NCI-H510A treated with DMSO at 0.1 percent for 48 hours (cell line): Measurements from ENCODE around the gene ALS2CL.

Source experiments
- DNase-seq: peaks from one replicate; lab custom pipeline; 2025; lab: John Stamatoyannopoulos, UW

ALS2CL gene

DNA sequence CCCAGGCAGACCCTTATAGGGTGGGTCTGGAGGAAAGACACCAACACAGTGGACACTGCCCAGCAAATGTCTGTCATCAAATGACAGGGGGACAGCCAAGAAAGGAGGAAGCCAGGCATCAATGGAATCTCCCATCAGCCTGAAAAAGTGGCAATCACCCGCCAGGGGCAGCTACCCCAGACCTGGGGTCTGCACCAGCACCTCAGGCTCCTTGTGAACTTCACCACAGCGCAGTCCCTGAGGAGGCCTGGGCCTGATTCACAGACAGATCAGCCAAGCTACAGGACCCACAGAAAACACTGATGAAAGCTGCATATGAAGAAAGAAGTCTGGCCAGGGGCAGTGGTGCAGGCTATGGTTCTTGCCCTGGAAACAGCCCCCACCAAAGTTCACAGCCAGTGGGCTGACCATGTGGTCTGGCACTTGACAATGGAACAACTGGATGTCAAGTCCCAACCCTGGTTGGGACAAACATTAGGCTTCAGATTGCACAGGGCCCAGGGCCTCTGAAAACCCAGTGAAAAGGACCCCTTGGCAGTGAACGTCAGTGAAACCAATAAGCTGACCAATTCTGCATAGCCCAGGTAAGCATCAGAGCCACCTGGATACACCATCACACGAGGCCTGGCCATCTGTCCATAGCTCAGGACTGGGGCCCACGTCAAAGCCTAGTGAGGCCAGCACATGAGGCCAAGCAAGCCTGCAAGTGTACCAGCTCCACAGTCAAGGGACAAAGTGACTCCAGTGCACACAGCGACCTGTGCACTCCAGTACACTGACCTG, 29.1 kb downstream of the ALS2CL start:
- no peak for DNase-seq

DNA sequence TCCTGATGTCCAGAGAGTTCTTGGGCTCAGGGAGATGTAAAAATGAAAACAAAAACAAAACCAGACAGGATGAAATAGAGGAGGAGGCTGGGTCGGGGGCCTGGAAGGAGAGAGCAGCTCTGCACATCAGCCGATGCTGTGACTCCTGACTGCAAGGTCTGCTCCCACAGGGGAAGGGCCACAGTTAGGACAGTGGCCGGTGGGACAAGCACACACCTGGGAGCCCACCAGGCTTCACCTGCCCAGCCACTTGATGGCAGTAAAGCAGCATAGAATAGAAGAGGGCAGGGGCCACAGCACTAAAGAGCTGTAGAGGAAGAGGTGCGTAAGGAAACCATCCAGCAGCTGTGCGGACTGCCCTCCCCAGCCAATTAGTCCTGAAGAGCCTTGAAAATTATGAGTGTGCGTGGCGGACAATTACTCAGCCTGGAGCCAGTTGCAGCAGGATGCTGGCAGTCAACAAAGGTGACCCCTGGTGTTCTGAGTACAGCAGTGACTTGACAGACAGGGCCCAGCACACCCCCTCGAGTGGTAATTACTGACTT, 29.8 kb downstream of the ALS2CL start:
- peak; percentile 56 for DNase-seq

DNA sequence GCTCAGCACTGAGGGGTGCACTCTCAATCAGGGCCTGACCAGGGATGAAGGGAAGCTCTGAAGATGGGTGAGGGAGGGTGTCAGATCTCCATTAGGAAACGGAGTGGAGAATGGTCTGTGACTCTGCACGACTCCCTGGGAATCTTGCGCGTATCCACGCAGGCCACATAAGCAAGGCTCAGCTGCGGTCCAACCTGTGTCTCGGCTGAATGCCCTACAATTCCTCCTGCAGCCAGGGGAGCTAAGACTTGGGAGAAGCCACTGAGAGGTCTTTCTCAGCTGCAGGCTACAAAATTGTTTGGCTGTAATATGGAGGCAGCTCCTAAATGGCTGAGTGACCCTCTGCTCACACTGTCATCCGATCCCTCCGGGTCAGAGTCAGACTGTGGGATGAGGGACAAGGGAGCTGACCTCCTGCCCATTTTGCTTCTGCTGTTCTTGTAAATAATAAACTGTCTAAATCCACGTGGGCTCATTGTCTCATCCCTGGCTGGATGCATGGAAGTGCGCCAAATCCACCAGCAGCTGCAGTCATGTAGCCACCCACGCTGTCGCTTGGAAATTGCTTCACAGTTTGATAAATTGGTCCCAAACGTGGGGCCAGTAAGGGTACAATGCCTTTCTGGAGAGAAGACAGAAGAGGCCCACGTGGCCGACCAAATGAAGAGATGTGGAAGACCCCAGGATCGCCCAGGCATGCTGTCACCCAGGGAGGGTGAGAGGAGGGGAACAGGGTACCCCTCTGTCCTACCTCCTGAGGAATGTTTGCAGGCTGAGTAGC, 30.5 kb downstream of the ALS2CL start:
- no peak for DNase-seq

DNA sequence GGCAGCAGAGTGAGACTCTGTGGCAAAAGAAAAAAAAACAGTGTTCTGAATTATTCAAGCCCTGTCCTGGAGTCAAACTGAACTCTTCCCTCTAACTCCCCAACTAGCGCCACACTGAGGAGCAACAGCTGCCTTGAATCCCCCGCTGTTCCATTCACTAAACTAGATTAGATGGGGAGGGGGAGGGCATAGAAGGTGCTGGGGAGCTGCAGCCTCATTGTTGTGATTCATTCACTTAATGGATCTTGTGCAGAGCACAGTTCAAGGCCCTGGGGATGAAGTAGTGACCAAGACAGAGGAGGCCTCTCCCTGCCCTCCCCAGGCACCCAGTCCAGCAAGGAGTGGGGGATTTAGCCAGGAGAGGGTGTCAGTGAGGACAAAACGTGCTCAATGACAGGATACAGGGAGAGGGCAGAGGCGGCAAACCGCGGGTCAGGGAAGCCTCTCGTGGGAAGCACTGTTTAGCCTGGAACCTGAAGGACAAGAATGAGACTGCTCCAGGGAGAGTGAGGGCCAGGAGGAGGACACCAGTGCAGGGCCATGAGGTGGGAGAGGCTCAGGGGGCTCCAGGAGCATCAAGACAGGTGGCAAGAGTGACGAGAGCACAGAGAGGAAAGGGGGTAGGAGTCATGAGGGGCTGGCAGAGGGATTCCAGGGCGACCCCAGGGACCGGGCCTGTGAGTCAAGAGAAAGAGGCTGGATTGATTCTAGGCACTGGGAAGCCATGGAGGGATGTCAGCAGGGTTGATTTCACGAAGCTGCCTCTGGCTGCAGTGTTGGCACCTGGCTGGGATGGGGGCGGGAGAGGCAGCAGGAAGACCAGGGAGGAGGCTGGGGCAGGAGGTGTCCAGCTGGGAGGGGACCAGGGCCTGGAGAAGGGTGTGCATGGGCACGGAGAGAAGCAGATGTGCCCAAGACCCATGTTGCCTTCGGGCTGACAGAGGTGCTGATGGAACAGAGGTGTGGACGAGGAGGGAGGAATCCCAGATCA, 31.4 kb downstream of the ALS2CL start:
- DNase-seq = no peak

DNA sequence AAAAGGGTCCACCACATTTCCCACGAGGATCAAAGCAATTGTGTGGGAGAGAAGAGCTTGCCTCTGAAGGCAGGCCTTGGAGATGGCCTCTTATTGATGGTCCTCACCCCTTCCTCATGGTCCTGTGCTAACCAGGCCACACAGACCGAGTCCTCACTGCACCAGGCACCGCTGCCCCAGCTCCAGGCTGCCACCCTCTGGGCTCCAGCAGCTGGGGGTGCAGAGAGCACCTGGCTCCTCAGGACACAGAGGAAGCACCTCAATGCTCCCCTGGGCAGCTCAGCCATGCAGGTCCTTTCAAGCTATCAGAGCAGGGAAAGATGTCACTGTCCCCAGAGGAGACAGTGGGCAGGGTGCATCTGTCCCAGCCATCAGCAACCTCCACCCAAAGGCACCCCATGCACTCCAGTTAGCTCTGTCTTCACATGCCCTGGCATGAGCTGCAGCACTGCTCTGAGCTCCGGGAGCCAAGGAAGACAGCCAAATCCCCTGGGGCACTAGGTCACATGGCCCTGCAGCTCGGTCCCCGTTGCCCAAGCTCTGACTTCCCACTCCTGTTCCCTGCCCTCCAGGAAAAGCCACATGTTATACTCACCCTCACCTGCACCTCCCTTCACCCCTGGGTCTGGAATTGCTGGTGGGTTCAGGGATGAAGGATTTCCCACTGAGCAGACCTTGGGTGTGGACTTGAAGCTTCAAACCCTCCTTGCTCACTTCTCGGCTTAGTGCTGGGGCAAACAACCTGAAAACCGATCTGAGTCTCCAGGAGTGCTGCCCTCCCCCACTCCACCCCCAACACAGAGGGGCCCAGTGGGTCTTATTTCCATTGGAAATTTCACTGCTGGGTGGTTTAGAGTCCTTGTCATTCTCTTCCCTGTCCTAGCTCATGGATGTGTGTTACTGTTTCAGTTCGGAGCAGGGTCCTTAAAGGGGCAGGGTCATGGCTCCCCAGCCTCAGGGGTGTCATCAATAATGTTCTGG, 32.6 kb downstream of the ALS2CL start:
- no peak for DNase-seq

DNA sequence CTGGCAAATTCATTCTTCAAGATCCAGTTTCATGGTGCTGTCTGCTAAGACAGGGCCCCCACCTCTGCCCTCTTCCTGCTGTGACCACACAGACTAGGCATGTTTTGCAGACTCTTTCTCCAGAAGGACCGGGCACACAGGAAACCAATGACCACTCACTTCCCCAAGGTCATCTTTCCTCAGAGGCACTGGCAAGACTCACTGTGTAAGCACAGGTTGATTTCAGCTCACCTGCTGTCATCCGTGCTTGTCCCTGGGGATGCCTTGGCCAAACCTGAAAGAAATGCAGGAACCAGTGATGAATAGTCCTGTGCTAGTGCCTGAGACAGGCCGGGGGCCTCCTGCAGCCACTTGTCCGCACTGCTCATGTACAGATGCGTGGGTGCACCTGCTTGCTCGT, 33.5 kb downstream of the ALS2CL start:
- DNase-seq = no peak

DNA sequence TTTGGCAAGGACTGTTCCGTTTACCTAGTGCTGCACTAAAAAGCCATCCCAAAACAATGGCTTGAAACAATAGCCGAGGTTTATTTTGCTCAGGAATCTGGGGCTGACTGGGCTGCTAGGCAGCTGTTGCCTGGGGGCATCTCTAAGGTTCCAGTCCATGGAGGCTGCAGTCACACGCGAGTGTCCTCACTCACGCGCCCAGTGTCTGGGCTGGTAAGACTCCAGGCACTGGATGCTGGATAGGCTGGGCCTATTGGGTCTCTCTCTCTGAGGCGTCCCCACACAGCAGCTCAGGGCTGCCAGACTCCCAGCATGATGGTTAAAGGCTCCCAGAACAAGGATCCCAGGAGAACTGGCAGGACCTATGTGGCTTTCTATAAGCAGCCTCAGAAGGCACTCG, 34.2 kb downstream of the ALS2CL start:
- no peak for DNase-seq

DNA sequence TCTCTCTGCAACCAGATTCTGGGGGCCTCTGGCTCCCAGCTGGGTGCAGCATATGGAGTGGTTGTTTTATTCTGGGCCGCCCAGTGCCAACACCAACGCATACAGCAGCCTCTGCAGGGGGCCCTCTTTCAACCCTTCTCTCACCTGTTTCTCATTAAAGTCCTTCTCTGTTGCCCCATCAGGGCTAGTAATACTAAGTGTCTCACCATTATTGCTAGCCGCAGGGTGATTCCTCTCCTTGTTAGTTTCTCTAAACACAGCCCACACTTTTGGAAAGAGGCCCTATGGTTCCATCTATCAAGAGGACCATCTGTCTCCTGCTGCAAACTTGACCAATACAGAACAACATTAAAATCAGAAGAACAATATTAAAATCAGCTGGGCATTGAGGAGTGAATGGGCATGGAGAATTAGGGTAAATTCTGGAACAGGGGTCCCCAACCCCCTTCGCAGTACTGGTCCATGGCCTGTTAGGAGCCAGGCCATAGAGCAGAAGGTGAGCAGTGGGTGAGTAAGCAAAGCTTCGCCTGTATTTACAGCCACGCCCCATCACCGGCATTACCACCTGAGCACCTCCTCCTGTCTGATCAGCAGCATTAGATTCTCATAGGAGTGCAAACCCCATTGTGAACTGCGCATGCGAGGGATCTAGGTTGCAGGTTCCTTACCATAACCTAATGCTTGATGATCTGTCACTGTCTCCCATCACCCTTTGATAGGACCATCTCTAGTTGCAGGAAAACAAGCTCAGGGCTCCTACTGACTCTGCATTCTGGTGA, 36.5 kb downstream of the ALS2CL start:
- peak; percentile 39 for DNase-seq

DNA sequence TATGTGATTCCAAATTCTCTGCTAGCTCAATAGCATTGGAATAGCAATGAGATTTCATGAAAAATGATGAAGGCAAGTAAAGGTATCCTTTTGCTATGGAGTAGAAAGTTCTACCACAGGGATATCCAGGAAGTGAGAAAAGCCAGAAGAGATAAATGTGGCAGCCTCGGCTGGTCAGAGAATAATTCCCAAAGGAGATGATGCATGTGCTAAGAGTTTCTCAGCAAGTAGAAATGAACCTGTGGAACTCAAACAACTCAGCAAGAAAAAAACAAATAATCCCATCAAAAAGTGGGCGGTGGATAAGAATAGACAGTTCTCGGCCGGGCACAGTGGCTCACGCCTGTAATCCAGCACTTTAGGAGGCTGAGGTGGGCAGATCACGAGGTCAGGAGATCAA, 38.2 kb downstream of the ALS2CL start:
- no peak for DNase-seq

DNA sequence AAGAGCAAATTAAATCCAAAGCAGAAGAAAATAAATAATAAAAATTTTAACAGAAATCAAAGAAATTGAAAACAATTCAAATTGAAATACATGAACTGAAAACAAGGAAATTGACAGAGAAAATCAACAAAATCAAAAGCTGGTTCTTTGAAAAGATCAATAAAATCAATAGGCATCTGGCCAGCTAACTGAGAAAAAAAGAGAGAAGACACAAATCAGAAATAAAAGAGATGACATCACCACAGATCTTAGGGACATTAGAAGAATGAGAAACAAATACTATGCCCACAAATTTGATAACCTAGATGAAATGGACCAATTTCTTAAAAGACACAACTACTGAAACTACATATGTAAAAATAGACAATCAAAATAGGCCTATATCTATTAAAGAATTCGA, 42.4 kb downstream of the ALS2CL start:
- no peak for DNase-seq

DNA sequence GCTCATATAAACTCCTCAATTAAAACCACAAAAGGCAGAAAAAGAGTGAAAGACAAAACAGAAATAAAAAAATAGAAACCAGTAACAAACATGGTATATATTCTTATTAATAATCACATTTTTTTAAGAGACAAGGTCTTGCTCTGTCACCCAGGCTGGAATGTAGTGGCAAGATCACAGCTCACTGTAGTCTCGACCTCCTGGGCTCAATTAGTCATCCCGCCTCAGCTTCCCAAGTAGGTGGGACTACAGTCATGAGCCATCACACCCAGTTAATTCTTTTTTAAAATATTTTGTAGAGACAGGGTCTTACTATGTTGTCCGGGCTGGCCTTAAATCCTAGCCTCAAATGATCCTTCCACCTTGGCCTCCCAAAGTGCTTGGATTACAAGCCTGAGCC, 44.0 kb downstream of the ALS2CL start:
- no peak for DNase-seq

DNA sequence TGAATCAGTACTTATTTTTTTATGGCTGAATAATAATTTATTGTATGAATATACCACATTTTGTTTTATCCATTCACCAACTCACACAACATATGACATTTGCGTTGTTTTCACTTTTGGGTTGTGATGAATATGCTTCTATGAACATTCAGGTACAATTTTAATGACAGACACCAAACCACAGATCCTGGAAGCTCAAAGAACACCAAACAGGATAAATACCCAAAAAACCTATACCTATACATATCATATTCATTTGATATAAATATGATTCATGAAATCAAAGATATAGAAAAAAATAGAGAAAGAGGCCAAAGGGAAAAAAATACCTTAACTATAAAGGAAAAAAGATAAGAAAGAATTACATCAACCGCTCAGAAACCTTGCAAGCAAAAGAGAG, 45.4 kb downstream of the ALS2CL start:
- no peak for DNase-seq

DNA sequence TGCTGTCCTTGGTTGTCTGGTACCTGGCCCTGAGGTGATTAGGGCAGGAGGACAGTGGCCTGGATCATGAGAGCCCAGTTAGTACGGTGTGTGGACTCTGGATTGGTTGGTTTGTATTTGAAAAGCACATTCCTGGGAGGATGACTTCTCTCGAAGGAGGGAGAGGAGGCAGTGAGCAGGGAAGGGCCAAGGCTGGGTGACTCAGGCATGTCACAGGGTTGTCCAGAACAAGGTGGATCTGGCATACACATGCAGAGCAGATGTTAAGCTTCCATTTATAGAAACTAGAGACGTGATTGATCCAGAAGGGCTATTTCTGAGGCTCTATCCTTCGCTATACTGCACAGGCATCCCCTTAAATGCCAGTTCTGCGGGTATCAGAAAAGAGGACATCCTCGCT, 46.8 kb downstream of the ALS2CL start:
- no peak for DNase-seq

DNA sequence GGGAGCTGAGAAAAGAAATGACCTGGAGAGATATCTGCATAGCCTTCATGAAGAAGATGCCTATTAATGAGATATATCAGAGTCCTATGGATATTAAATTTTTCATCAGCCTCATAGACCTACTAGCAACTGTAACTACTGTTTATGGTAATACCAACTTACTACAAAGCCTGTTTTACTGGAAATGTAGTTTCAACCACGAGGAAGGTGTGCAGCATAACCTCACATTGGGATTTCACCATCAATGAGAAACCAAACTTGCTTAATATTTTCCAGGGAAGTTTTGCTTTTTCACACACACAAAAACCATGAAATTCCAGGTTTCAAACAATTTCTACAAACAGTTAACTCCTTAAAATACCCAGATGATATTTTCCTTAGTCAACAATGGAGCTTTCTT, 49.8 kb downstream of the ALS2CL start:
- DNase-seq = no peak

DNA sequence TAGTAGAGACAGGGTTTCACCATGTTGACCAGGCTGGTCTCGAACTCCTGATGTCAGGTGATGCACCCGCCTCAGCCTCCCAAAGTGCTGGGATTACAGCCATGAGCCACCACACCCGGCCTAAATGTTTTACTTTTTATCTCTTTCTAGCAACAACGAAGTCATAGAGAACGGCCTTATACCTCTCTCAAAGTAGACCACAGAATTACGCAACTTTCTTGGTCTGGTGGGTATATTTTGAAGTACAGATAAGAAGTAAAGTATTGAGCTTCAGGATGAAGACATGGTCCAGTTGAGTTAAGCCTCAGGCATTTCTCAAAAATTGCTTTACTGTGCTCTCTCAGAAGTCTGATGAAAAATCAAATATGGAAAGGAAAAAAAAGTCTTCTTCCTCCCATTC, 50.5 kb downstream of the ALS2CL start:
- no peak for DNase-seq

DNA sequence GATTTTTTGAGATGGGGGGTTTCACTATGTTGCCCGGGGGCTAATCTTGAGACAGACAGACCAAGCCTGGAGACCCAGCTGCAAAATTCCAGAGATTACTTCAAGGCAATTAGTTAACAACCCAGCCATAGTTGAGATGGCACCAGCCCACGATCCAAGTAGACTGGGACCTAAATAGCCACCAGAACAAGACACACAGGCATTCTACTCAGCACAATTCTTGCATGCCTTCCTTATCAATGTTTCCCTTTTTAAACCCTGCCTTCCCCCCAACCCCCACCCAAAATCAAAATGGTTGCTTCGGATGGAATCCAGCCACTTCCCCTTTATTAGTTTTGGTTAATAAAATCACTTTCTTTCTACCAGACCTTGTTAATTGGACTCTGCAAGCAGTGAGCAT, 52.6 kb downstream of the ALS2CL start:
- DNase-seq = no peak

DNA sequence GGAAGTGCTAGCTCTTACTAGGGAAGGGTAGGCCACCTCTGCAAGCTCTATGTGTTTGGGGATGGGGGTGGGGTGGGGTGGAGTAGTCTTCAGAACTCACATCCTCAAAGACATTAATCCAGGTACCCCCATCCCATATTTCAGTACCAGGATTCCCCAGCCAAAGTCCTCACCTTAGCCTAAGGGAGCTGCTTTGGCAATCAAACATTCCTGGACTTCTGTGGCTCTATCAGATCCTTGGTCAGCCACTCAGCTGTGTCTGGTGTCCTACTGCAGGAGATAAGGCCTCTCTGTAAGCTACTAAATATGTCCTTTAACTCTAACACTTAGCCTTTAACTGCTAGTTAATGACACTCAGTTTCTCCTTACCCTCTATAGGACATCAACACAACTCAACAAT, 54.3 kb downstream of the ALS2CL start:
- no peak for DNase-seq

DNA sequence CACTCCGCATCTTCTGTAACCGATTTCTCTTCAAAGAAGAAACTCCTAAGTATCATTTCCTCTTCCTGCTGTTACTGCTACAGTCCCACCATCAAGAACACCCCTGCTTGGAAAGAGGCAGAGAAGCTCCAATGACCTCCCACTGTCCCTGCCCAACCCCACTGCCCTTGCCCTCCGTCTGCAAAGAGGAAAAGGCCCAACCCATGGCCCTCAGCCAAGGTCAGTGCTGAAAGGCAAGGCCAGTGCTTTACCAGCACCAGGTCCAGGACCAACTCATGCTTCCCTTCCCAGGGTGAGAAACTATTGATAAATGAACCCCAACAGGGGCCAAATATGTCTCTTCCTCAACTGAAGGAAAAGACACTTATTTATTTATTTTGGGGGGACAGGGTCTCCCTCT, 58.6 kb downstream of the ALS2CL start:
- no peak for DNase-seq

DNA sequence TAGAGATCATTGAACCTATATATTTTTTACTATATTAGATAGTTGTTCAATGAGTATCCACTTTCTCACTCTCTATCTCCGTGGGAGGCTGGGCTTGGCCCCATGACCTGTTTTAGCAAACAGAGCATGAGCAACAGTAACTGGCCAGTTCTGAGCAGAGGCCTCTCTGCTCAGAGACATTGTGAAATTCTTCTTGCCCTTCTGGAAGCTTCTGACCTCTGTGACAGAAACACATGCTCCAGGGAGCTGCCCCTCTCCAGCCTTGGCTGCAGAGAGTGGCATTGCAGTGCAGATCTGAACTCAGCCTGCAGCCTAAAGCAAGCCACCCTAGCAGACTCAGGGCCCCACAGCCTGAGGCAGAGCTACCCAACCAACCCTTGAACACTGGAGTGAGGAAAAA, 60.7 kb downstream of the ALS2CL start:
- DNase-seq = no peak
